GM13977 (cell line): Measurements from ENCODE around the gene CLCN4.

ENCODE experiments used
- DNase-seq: peaks from one replicate; pipeline ENCODE4 v3.0.0; 2012; ENCODE audit warnings: low spot score
- CTCF ChIP-seq: IDR thresholded peaks from 2 replicates; pipeline ENCODE4 v1.5.1; 2012; ENCODE audit warnings: mild to moderate bottlenecking, control low read depth; ENCODE audit not compliant: insufficient read depth; ENCODE audit errors: extremely low read depth, missing control alignments
- in situ Hi-C: fragments of 300-500 bp; cut with MboI; formaldehyde crosslinking; loops from one replicate; pipeline ENCODE4 v1.12.0; 2022; ENCODE audit warnings: low sequenced_read_pairs, low pct_unique_long_range_greater_than_20kb, mixed read lengths, inconsistent platforms; ENCODE audit not compliant: unreplicated experiment

The CLCN4 gene

GRCh38 chrX:10156199-10157031 is at the start of gene CLCN4:
CLCN4 (plus strand) TSS chrX:10156975; CDS start chrX:10185033, 28,058 bp downstream.
- in situ Hi-C loops = no loop called here
- TF ChIP-seq CTCF = no peak
- peak; percentile 50 for DNase-seq

- in situ Hi-C loops = no loop called here
- DNase-seq = no peak
- no peak for TF ChIP-seq CTCF
These were observed 49.3 kb upstream of the CLCN4 start for GRCh38 chrX:10107483-10107882.

GRCh38 chrX:10108288-10108687 is 48.5 kb upstream of the CLCN4 start:
- in situ Hi-C loops = no loop called here
- no peak for DNase-seq
- no peak for TF ChIP-seq CTCF

GRCh38 chrX:10109695-10110094 is 47.1 kb upstream of the CLCN4 start:
- in situ Hi-C loops = loop anchor here (10.0 kb wide), 2 partner anchors 115 to 235 kb away; no protein-coding TSS in a partner anchor
- TF ChIP-seq CTCF = no peak
- DNase-seq = peak; percentile 8

GRCh38 chrX:10110316-10110935 is 46.3 kb upstream of the CLCN4 start:
- in situ Hi-C loops = loop anchor here (10.0 kb wide), 2 partner anchors 116 to 236 kb away; no protein-coding TSS in a partner anchor
- peak; percentile 34 for DNase-seq
- no peak for TF ChIP-seq CTCF

GRCh38 chrX:10110984-10111363 is 45.8 kb upstream of the CLCN4 start:
- no peak for TF ChIP-seq CTCF
- peak; percentile 62 for DNase-seq
- in situ Hi-C loops = loop anchor here (10.0 kb wide), 2 partner anchors 116 to 236 kb away; no protein-coding TSS in a partner anchor
